ENCODE measurements around the gene PRG3.

PRG3 gene

DNA sequence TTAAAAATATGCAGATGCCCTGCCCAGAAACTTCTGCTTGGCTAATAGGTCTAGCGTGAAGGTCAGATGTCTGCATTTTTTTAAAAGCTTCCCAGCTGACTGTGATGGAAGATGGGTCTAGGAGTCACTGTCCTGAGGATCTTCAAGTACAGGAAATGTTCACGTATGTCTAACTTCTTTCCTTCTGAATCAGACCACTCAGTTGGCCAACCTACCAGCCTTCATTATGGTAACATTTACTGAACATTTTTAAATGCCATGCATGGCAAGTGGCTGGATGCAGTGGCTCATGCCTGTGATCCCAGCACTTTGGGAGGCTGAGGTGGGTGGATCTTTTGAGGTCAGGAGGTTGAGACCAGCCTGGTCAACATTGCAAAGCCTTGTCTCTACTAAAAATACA, 10.6 kb upstream of the PRG3 start:
- DNase-seq (ENCODE audit: extremely low read depth in 1 of 2, low read depth in 1 of 2): no peak

DNA sequence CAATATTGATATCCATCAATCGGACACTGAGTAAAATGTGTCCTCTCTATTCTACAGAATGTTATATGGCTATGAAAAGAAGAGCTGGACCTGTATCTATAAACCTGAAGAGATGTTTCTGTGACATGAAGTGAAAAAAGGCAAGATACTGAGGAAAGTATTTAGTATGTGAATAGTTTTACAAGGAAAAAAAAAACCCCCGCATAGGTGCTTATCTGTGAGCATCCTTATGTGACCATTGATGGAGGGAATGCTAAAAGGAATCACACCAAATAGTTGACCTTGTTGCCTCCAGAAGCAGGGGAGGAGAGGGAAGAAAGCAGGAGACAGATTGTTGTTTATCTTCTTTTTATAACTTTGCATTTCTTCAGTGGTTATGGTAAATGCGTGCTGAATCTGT, 10.2 kb upstream of the PRG3 start:
- no peak for DNase-seq (ENCODE audit: extremely low read depth in 1 of 2, low read depth in 1 of 2)

DNA sequence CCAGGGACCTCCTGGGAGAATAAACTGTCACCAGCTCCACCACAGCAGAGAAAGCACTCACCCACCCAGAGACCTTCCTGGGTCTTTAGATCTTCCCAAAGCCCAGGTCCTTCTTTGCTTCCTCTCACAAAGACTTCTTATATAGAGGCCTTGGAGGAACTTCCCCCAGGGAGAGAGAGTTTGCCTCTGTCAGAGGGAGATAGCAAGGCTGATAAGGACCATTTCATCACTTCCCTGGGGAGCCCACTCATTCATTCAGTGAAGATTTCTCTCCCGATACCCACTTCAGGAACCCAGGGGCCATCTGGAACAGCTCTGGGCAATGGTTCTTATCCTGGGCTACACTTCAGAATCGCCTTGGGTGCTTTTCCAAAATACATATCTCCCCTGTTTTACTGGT, 9.6 kb upstream of the PRG3 start, which contains the start of gene PRG2:
PRG2 (minus strand) TSS at position 116 of the 400 bp plus-strand sequence. CDS start 706 bp downstream, outside the sequence.
- no peak for DNase-seq (ENCODE audit: extremely low read depth in 1 of 2, low read depth in 1 of 2)

DNA sequence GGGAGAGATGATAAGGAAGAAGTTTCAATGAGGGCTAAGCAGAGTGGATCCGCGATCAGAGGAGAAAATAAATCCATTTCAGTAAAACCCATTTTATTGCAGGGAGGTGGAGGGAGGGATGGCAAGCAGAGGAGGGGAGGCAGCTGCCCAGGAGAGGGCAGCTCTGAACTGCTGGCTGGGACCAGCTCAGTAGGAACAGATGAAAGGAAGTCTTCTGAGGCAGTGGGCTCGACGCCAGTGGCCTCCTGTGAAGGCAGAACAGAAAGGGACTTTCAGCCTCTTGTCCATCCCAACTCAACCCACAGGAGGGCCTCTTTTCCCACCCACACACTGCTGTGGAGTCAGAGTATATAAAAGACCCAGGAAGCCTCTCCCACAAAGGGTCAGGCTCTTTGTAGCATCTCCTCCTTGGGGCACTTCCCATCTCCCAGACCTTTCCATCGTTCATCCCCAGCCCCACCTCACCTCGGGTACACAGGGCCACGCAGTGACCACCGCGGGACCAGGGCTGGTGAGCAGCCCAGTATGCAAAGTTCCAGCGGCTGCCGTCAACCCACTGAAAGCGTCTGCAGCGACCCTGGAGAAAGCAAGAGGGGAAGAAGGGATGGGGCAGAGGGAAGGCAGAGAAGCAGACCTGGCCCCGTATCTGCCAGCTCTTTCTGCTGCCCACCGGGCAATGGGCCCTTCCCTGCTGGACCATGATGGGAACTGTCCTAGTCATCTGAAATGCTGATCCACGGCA, 6.5 kb upstream of the PRG3 start:
- DNase-seq (ENCODE audit: extremely low read depth in 1 of 2, low read depth in 1 of 2): no peak

DNA sequence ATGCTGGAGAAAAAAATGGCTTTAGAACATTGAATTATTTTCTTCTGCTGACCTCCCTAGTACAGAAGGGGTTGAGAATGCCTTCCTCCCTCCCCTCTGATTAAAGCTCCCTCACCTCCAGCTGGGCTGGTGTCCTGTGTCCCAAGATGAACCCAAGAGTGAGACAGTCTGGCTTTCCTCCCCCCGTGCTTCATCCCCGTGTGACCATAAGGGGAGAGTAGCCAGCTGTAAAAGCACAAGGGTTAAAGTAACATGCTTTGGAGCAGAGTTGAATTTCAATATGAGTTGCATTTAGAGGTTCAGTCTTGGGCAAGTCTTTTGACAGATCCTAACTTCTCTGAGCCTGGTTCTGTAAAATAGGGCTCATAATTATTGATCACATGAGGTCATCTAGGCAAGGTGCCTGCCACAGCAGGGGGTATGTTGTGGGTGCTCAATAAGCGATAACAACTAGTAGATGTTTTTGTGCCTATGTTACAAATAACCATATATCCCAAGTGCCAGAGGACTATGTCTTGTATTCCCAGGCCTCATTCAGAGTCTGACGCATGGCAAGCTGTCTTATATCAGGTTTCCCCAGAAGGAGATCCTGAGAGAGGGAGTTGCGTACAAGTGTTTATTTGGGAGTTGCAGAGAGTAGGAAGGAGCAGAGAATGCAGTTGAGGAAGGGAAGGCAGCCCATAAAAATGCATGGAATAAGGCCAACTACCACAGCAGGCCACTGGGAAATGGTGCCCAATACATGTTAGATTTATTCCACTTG, 5.4 kb upstream of the PRG3 start:
- DNase-seq (ENCODE audit: extremely low read depth in 1 of 2, low read depth in 1 of 2): no peak

DNA sequence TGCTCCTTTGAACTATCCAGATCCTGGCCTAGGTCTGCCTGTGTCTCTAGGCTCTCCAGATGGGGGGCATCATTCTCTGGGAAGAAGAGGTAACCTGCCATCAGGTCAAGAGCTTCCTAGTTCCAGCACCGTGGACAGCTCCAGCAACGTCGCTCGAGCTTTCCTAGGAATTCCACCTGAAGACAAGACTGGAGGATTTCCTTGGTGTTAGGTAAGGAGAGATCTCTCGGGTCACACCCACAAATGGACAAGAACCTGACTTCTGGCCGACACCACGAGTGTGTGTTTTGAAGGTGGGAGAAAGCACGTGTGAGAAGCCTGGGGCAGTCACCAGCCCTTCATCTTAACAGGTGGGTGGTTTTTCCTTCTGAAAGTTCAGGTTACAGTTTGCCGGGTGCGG, 1.2 kb downstream of the PRG3 start:
- DNase-seq (ENCODE audit: extremely low read depth in 1 of 2, low read depth in 1 of 2): no peak

DNA sequence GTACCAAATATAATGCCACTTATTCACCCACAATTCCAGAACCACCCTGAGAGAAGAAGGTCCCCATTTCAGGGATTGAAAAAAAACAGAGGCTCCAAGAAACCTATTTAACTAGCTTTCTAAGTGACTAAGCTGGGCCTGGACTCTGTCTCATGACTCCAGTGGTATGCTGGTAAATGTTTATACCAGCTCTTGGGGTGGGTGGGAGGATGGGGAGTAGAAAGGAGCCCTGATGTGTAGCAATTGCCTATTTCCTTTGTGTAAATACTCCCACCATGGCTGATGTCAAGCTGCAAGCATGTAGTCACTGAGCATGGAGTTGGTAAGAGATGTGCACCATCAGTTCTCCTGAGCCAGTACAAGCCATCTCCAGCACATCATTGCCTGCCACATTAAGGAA, 2.8 kb downstream of the PRG3 start:
- DNase-seq (ENCODE audit: extremely low read depth in 1 of 2, low read depth in 1 of 2): no peak

DNA sequence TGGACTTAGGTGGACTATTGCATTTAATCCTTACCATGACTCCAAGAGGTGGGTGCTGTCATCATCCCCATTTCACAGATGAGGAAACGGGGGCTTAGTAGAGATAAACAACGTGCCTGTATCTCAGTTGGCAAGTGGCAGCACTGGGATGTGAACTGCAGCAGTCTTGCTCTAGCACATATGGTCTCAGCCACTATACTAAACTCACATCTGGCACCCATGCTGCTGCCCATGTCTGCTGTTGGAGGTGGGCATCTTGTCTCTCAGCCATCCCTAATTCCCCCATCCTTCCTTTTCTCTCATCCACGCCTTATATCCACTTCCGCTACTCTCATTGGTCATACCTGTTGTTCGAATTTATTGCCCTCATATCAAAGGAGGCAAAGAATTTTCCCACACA, 3.8 kb downstream of the PRG3 start:
- no peak for DNase-seq (ENCODE audit: extremely low read depth in 1 of 2, low read depth in 1 of 2)

DNA sequence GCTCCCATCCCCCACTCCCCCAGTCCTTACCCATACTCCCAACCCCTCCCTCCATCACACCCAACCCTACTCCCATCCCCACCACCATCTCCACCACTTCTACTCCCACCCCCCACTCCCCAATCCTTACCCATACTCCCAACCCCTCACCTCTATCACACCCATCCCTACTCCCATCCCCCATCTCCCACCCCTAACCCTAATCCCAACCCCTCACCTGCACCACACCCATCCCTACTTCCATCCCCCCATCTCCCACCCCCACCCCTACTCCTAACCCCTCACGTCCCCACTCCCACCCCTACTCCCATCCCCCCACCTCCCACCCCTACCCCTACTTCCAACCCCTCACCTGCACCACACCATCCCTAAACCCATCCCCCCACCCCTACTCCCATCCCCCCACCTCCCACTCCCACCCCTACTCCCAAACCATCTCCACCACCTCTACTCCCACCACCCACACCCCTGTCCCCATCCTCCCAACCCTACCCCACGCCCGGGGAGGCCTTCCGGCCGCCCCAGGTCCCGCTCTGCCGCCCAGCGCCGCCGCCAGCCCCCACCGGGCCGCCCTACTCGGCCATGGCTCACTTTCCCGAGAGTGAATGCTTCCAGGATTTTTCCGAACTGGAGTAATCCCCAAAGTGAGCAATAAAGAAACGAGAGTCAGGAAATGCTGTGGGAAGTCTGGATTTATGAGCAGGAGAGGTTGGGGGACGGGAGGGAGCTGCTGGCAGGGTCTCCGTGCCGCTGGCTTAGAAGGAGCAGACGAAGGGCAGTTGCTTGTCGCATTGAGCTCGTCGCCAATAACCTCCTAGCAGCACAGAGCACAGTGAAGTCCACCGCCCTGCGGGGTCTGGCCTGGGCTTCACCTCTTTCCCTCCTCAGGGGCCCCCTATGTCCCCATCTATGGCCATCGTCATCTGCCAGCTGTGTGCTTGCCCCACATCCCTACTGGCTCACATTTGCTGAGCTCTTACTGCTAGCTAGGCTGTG, 4.6 kb downstream of the PRG3 start:
- DNase-seq (ENCODE audit: extremely low read depth in 1 of 2, low read depth in 1 of 2): no peak

DNA sequence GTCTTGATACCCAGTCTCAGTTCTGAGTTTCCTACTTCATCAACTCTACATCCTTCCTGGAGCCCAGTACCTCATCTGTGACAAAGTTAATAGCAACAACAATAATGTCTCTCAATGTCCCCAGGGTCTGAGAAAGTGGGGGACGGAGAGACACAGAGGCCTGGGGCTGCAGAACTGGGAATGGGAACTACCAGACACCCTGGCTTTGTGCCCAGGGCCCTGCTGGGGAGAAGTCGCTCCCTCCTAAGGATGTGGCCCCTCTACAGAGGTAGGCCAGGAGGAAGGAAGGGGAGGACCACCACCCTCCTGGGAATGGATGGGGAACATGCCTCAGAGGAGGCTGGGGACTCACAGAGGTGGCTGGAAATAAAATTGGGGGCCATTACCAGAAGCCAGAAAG, 5.5 kb downstream of the PRG3 start:
- no peak for DNase-seq (ENCODE audit: extremely low read depth in 1 of 2, low read depth in 1 of 2)

DNA sequence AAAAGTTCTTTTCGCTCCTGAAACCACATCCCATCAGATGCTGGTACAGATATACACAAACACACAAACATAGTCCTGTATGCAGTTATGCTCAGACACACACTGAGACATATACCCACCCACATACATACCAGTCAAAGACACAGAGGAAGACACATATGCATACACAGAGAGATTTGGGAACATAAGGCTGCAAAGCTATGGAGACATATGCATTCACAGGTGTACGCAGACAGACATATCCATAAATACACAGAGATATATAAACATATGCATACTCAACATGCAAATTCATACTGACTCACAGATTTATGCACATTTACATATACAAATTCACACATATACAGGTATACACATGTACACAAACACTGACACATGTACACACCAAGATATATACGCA, 6.0 kb downstream of the PRG3 start:
- no peak for DNase-seq (ENCODE audit: extremely low read depth in 1 of 2, low read depth in 1 of 2)

DNA sequence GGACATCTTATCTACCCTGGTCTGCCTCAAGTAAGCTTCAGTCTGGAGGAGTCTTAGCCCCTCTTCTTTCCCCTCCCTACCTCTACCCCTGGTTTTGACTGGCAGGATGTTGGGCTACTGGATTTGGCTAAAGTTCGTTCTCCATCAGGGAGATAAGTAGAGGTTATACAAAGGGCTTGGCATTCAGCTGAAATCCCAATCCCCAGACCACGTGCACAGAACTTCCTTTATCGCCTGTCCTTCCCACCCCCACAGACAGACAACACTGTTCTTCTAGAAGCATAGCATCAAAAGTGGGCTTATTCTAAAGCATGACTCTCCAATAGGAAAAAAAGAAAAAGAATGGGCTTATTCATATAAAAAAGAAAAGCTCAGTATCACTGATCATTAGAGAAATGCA, 7.8 kb downstream of the PRG3 start:
- no peak for DNase-seq (ENCODE audit: extremely low read depth in 1 of 2, low read depth in 1 of 2)

DNA sequence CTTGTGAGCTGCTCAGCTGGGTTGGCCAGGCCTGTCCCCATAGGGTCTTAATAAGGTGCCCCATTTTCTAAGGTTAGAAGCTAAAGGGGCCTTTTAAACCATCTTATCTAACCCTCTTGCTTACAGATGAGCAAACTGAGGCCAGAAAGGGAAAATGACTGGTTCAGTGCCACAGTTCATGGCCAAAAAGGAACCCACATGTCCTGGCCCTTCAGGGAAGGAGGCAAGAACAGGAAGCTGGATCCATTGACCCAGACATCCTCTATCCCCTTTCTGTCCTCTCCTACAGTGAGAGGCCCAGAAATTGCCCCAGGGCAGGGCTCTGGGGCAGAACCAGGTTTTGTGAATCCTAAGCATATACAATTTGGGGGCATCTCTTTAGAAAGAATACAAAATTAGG, 10.0 kb downstream of the PRG3 start:
- DNase-seq (ENCODE audit: extremely low read depth in 1 of 2, low read depth in 1 of 2): no peak

DNA sequence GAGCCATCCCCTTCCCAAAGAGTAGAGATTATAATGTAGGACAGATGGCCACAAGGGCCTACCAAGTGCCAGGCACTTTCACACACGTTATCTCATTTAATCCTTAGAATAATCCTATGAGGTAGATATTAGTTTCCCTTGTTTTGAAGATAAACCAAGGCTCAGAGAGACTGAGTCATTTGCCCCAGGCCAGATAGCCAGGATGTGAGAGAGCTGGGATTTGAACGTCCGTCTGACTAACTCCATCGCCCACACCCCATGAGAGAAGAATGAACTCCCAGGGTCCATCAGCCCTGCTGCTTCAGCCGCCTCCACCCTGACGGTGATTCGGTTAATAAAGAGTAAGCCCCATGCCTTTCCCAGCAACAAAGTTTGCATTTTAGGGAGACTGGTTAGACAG, 10.7 kb downstream of the PRG3 start:
- no peak for DNase-seq (ENCODE audit: extremely low read depth in 1 of 2, low read depth in 1 of 2)

DNA sequence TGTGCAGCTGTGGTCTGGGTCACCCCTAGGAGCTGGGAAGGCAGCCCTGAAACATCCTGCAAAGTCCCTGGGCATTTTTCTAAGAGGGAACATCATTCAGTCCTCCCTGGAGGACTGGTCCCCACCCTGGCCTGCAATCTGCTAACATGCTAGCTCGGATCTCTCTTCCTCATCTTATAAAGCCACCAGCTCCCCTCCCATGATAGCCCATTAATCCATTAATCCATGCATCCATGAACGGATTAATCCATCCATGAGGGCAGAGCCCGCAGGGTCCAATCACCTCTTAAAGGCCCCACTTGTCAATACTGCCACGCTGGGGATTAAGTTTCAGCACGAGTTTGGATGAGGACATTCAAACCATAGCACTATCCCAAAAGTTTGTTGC, 12.1 kb downstream of the PRG3 start:
- no peak for DNase-seq (ENCODE audit: extremely low read depth in 1 of 2, low read depth in 1 of 2)

DNA sequence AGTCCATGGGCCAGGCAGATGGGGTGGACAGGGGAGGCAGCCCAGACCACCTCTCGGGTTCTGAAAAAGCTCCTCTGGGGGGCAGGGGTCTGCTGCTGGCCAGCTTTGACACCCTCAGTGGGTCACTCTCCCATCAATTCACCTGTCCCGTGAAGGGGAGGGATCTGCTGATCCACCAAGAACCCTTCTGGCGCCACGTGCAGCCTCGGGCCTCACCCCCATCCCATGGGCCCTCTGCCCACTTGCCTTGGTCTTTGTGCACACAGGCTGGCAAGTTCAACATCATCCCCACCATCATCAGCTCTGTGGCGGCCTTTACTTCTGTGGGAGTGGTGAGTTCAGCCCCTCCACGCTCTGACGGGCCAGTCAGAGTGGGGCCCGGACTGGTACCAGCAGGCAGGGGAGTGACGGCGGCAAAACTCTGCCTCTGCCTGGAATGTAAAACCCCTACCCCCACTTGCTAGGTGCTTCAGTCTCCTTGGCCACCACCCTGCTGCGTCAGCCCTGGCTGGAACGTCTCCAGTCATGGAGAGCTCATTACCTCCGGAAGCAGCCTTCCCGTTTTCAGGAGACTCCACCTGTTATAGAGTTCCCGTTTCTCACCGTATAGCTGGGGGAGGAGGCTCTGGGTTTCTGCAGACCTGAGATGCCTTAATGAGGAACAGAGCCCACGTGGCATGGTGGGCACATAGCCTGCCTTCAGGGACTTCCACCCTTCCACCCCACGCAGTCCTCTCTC, 12.7 kb downstream of the PRG3 start:
- DNase-seq (ENCODE audit: extremely low read depth in 1 of 2, low read depth in 1 of 2): no peak

DNA sequence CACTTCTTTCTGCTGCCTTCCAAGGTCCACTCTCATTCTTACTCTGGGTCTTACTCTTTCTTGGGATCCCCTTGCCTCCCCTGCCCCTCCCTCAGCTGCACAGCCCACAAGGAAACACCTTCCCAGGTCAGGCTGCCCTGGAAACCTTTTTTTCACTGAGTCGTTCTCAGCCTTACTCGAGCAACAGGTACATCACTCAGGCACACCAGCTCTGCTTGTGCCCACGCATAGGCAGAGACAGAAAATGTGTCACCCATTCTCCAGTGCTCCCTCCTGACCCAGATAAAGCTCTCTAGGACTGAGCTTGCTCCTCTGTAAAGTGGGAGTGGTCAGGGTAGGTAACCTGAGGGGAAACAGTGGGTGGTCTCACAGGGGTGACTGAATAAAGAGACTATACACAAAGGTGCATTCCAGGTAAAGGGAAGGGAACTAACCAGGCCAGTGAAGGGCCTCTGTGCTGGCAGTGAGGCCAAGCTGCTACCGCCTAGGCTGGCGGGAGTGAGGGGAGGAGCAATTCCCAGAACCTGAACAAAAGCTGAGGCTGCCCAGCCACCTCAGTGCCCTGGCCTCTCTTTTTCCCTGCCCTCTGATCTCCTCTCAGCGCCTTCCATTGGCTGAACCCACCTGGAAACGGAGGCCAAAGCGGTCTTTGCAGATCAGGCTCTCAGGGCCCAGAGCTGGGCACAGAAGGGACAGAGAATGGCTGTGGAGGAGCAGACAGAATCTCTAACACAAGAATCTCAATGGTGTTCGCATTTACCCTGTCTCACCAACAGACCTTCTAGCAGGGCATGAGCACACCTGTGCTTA, 15.9 kb downstream of the PRG3 start:
- DNase-seq (ENCODE audit: extremely low read depth in 1 of 2, low read depth in 1 of 2): no peak

DNA sequence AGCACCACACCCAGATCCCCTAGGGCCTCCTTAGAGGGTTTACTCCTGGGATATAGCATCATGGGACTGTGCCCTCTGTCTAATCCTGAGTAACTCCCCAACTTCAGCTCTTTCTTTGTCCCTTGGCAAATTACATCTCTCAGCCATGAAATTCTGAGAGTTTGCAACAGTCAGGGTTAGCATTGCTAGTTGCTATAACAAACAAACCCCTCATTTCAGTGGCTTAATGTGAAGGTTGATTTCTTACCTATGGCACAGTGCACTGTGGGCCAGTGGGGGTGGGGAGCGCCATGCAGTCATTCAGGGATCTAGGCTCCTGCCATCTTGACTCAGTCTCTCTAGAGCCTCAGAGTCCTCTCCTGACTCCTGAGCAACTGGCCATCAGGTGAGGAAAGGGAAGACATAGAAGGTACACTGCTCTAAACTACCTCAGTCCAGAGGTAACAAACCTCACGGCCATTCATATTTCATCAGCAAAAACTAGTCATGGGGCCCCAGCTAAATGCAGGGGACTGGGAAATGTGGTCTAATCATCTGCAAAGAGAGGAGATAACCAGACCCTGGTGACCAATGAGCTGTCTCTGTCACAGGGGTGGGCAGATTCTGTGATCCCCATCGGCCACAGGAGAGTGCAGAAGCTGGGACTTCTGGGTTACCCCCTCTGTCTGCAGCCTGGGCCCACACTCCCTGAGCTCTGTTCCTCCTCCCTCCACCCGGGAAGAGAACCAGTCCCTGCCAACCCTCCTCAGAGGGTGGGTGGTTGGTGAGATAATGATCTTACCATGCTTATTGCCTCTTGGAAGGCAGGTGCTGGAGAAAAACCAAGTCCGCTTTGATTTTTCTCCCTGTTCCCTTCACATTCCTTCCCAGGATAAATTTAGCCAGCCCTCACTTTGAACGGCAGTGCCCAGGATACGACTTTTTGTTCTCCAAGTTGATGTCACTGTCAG, 17.5 kb downstream of the PRG3 start:
- DNase-seq (ENCODE audit: extremely low read depth in 1 of 2, low read depth in 1 of 2): no peak

DNA sequence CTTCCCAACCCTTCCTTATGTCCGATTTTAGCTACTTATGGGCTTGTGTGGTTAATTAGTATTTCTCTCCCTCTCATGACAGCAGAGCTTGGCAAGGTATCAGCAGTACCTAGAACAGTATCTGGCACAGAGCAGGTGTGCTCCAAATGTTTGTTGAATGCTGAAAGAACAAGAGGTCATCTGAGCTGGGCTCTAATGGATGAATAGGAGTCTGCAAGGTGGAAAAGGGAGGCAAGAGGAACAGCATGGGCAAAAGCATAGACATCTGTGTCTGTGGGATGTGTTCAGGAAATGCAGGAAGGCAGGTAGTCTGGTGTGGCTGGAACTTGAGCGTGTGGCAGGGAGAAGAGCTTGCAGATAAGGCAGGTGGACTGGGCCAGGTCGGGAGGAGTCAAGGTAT, 19.0 kb downstream of the PRG3 start:
- DNase-seq (ENCODE audit: extremely low read depth in 1 of 2, low read depth in 1 of 2): no peak

All from stimulated activated CD8-positive, alpha-beta memory T cell treated with anti-CD3 and anti-CD28 coated beads, Interleukin-7, amount 100 ng/mL, for 48 hours (primary cell).